ENCODE measurements around the gene CYP11A1. TPM values are rescaled to one million over a fixed set of nuclear protein-coding genes. Genes with fewer than 3 reads are reported as not detected.

Gene CYP11A1
- total RNA-seq, 1 donor from 2014 or later: 0.27 TPM

DNA sequence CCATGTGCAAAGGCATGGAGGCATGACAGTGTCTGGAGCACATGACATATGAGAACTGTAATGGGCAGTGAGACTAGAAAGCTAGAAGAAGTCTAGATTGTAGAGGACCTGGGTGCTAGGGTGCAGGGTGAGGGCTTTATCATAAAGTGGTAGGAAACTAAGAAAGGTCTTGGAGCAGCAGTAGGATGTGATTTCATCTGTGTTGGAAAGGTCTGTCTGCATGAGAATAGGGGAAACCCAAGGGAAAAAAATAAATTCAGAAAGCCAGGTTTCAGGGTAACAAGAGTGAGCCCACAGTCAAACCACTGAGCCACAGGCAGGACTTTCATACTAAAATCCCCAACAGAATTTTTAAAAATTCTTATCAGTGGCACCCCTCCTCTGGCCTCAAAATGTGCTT, 76.8 kb downstream of the CYP11A1 start:
- Histone ChIP-seq H3K9me3 (replicated peaks) (no peaks in the 10 kb centered on the region), H3K27ac (replicated peaks) (no peak overlapping the region), H3K4me3 (no peak overlapping the region), H3K36me3 (no peaks in the 10 kb centered on the region), H3K4me1 (peaks cover 6% of the 10 kb centered on the region), H3K27me3 (ENCODE audit: low read depth) (peaks cover 55% of the 10 kb centered on the region)
- intact Hi-C loops (cut with micrococcal nuclease): no loop called here
- TF ChIP-seq, protein P1, sequence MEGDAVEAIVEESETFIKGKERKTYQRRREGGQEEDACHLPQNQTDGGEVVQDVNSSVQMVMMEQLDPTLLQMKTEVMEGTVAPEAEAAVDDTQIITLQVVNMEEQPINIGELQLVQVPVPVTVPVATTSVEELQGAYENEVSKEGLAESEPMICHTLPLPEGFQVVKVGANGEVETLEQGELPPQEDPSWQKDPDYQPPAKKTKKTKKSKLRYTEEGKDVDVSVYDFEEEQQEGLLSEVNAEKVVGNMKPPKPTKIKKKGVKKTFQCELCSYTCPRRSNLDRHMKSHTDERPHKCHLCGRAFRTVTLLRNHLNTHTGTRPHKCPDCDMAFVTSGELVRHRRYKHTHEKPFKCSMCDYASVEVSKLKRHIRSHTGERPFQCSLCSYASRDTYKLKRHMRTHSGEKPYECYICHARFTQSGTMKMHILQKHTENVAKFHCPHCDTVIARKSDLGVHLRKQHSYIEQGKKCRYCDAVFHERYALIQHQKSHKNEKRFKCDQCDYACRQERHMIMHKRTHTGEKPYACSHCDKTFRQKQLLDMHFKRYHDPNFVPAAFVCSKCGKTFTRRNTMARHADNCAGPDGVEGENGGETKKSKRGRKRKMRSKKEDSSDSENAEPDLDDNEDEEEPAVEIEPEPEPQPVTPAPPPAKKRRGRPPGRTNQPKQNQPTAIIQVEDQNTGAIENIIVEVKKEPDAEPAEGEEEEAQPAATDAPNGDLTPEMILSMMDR (IDR thresholded peaks at IDR 0.05; ENCODE audit: borderline replicate concordance): no peak
- DNase-seq: no peak

DNA sequence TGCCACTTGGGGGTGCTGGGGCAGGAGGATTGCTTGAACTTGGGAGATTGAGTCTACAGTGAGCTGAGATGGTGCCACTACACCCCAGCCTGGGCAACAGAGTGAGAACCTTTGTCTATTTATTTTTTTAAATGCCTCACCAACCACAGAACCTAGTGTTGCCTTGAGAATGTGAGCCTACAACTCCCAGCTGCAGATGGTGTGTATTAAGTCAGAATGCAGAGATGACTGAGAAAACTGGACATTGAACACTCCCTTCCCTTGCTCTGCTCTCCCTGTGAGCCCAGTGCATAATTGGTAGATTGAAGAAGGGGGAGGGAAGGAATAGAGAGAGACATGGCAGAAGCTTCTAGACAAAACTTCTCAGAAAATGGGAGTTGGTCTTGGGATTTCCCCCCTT, 77.8 kb downstream of the CYP11A1 start:
- Histone ChIP-seq H3K27ac (replicated peaks) (no peak overlapping the region), H3K4me1 (peaks cover 6% of the 10 kb centered on the region), H3K9me3 (replicated peaks) (no peaks in the 10 kb centered on the region), H3K4me3 (no peak overlapping the region), H3K36me3 (no peaks in the 10 kb centered on the region), H3K27me3 (ENCODE audit: low read depth) (peaks cover 48% of the 10 kb centered on the region)
- TF ChIP-seq, protein P1 (IDR thresholded peaks at IDR 0.05; ENCODE audit: borderline replicate concordance): no peak
- intact Hi-C loops (cut with micrococcal nuclease): no loop called here
- DNase-seq: no peak

Small RNA genes lying within 50 kb of the gene (microRNA-seq; reads per million reads assigned to microRNA genes)
- not detected for gene MIR6881

Other genes starting within 250 kb of the CYP11A1 start
- 2.6 TPM for gene ISLR2, start 237.1 kb downstream of the CYP11A1 start, total RNA-seq
- 12.7 TPM for gene ISLR, start 193.9 kb downstream of the CYP11A1 start, total RNA-seq
- not detected for gene STRA6, start 164.9 kb downstream of the CYP11A1 start, total RNA-seq
- gene CCDC33, start 131.3 kb downstream of the CYP11A1 start, total RNA-seq: 0.11 TPM
- gene SEMA7A, start 66.3 kb upstream of the CYP11A1 start, total RNA-seq: 1.5 TPM
- gene UBL7, start 93.5 kb upstream of the CYP11A1 start, total RNA-seq: 52.3 TPM
- gene ARID3B, start 173.6 kb upstream of the CYP11A1 start, total RNA-seq: 2.0 TPM
- gene CLK3, start 248.2 kb upstream of the CYP11A1 start, total RNA-seq: 53.1 TPM